Measurements from ENCODE around the gene ZNF418. TPM values are rescaled to one million over a fixed set of nuclear protein-coding genes. Genes with fewer than 3 reads are reported as not detected.

Gene ZNF418
- total RNA-seq (2021) (4.8 and 7.5 TPM in 2 replicates), Bru-seq, nascent RNA (percentile 63 among the genes with signal in this experiment), BruChase-seq, experiment 1, labeled RNA remaining after a 2-hour chase (percentile 62 among the genes with signal in this experiment), BruChase-seq, experiment 2, labeled RNA remaining after a 6-hour chase (percentile 51 among the genes with signal in this experiment)
- long read RNA-seq, partial matches to known transcripts: 0 of 1 reads
- long read RNA-seq, other reads (novel, unspliced or antisense): 1 of 1 reads

DNA sequence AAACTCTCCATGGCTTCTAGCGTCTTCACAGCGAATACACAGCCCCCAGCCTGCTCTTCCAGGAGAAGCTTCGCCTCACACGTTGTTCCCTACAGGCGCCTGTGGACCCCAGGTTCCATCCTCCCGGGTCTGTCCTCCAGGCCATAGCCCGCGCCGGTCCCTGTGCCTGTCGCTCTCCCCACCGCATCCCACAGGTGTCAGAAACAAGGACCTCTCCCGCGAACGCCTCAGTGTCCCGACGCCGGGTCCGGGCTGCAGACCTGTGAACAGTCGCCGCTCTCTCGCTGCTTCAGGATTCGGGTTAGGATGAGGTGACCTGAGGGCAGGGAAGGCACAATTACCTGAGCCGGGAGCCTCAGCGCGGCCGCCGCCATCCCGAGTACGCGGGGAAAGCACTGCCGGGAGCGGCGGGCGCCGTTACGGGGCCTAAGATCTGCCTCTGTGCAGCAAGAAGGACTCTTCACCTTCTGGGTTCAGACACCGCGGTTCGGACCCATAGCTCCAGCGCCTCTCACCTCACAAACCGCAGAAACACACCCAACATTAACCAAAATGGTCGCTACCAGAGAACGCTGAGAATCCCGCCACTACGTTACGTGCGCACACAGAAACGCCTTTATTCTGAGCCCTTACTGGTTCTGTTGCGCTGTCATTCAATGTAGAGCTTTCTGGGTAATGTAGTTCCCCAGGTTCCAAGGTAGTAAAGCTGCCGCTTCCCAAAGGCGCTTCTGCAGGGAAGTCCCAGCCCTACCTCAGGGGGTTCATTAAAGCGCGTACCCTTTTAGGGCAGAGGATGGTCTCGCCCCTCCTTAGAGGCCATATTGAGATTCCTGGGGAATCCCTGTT lies at the start of gene ZNF418:
TSS of gene ZNF418 (minus strand) at position 583 of the 846 bp plus-strand sequence. CDS start 1,580 bp downstream, outside the sequence.
- peak within 1 kb of the TSS; percentile 67 for H3K4me2 ChIP-seq
- no peaks in the 10 kb centered on the region for H3K79me2 ChIP-seq (ENCODE audit: low read depth)
- intact Hi-C loops (cut with micrococcal nuclease; ENCODE audit: unreplicated experiment): no loop called here
- no peaks in the 10 kb centered on the region for H3F3A ChIP-seq (ENCODE audit: insufficient read depth, low read depth)
- H3K4me1 ChIP-seq (replicated peaks; ENCODE audit: insufficient read depth): no peaks in the 10 kb centered on the region
- H2AFZ ChIP-seq: peak within 1 kb of the TSS; percentile 82
- H3K9me3 ChIP-seq (ENCODE audit: insufficient read depth, low read depth): peaks cover 67% of the 10 kb centered on the region
- no peak for TF ChIP-seq CTCF (conservative IDR thresholded peaks at IDR 0.05)
- TF ChIP-seq EZH2 (IDR thresholded peaks at IDR 0.05; ENCODE audit: low read depth): no peak
- no peaks in the 10 kb centered on the region for H3K9me2 ChIP-seq (ENCODE audit: insufficient read depth)
- DNase-seq: peak; percentile 49 to 65
- peak within 1 kb of the TSS; percentile 60 for H3K4me3 ChIP-seq
- H4K20me1 ChIP-seq (ENCODE audit: insufficient read depth): no peaks in the 10 kb centered on the region
- BruUV-seq (replicated peaks): no TSS peak
- CTCF ChIA-PET: no interaction called here
- no peaks in the 10 kb centered on the region; the same call in 1 of the 2 replicates for H3K36me3 ChIP-seq (ENCODE audit: low read depth)
- POLR2A ChIA-PET (ENCODE audit: unreplicated experiment): interaction anchor here (0.7 kb wide), 1 partner anchor 500 kb away, joined by 4 read pairs; the partner anchor contains the start of gene ZNF749
- no peak within 1 kb of the TSS for H3K27ac ChIP-seq
- H3K27me3 ChIP-seq (ENCODE audit: insufficient read depth, low read depth): no peaks in the 10 kb centered on the region

- Histone ChIP-seq H3F3A (ENCODE audit: insufficient read depth, low read depth) (peaks cover 16% of the 10 kb centered on the region; the same call in 1 of the 2 replicates), H3K4me1 (replicated peaks; ENCODE audit: insufficient read depth) (no peaks in the 10 kb centered on the region), H3K9me2 (ENCODE audit: insufficient read depth) (no peaks in the 10 kb centered on the region), H4K20me1 (ENCODE audit: insufficient read depth) (no peaks in the 10 kb centered on the region), H3K9me3 (ENCODE audit: insufficient read depth, low read depth) (peaks cover 91% of the 10 kb centered on the region), H2AFZ (no peak overlapping the region), H3K36me3 (ENCODE audit: low read depth) (peaks cover 48% of the 10 kb centered on the region), H3K79me2 (ENCODE audit: low read depth) (no peaks in the 10 kb centered on the region), H3K4me2 (no peak overlapping the region), H3K4me3 (no peak overlapping the region), H3K27me3 (ENCODE audit: insufficient read depth, low read depth) (no peaks in the 10 kb centered on the region), H3K27ac (no peak overlapping the region)
- no peak for DNase-seq
- no peak for TF ChIP-seq EZH2 (IDR thresholded peaks at IDR 0.05; ENCODE audit: low read depth)
- BruUV-seq (replicated peaks): no TSS peak
- CTCF ChIA-PET: no interaction called here
- intact Hi-C loops (cut with micrococcal nuclease; ENCODE audit: unreplicated experiment): no loop called here
- POLR2A ChIA-PET (ENCODE audit: unreplicated experiment): interaction anchor here (0.7 kb wide), 1 partner anchor 20 kb away, joined by 4 read pairs; no protein-coding TSS in a partner anchor
Observed at GRCh38 chr19:57978586-57979289, 43.5 kb upstream of the ZNF418 start.

DNA sequence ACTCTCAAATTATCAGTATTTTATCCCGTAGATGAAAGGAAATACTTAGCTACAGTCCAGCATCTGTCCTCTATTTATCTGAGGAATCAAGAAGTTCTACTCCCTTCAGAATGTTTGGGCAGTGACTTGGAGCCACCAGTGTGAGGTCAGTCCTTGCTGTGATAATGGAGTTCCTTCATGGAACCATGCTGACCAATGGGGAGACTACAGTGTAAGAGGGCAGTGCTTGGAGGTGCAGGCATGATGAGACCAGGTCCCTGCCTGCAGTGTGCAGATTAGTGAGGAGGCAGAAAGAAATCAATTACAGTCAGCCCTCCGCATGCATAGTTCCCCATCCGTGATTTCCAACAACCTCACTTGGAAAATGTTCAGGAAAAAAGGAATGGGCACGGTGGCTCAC lies 39.2 kb upstream of the ZNF418 start, which contains the start of gene C19orf18:
TSS of gene C19orf18 (minus strand) at position 101 of the 400 bp plus-strand sequence. CDS start 102 bp downstream, outside the sequence.
- ChIA-PET POLR2A (ENCODE audit: unreplicated experiment) (no interaction called here), CTCF (no interaction called here)
- DNase-seq: no peak
- no peak within 1 kb of the TSS for H3K4me3 ChIP-seq
- H3K4me1 ChIP-seq (replicated peaks; ENCODE audit: insufficient read depth): no peaks in the 10 kb centered on the region
- no peak within 1 kb of the TSS for H2AFZ ChIP-seq
- BruUV-seq (replicated peaks): no TSS peak
- TF ChIP-seq EZH2 (IDR thresholded peaks at IDR 0.05; ENCODE audit: low read depth) (no peak), CTCF (conservative IDR thresholded peaks at IDR 0.05) (no peak)
- H3F3A ChIP-seq (ENCODE audit: insufficient read depth, low read depth): peaks cover 14% of the 10 kb centered on the region; the same call in 1 of the 2 replicates
- no peak within 1 kb of the TSS for H3K4me2 ChIP-seq
- H3K79me2 ChIP-seq (ENCODE audit: low read depth): no peaks in the 10 kb centered on the region
- intact Hi-C loops (cut with micrococcal nuclease; ENCODE audit: unreplicated experiment): no loop called here
- H4K20me1 ChIP-seq (ENCODE audit: insufficient read depth): no peaks in the 10 kb centered on the region
- peaks cover 62% of the 10 kb centered on the region for H3K9me3 ChIP-seq (ENCODE audit: insufficient read depth, low read depth)
- no peak within 1 kb of the TSS for H3K27ac ChIP-seq
- H3K9me2 ChIP-seq (ENCODE audit: insufficient read depth): no peaks in the 10 kb centered on the region
- peaks cover 8% of the 10 kb centered on the region for H3K36me3 ChIP-seq (ENCODE audit: low read depth)
- no peaks in the 10 kb centered on the region for H3K27me3 ChIP-seq (ENCODE audit: insufficient read depth, low read depth)
